AG09309 (cell line): Measurements from ENCODE around the gene LAPTM5.

Source experiments
- DNase-seq: peaks from one replicate; pipeline ENCODE4 v3.0.0-alpha.2; 2010; ENCODE audit warnings: low read depth
- H3K4me3 ChIP-seq: 2 replicates; pipeline ENCODE4 v1.5.1; 2011; ENCODE audit warnings: mild to moderate bottlenecking, low read depth, low read length, moderate library complexity; ENCODE audit not compliant: control insufficient read depth
- CTCF ChIP-seq: IDR thresholded peaks from 2 replicates; pipeline ENCODE4 v1.5.1; 2011; ENCODE audit warnings: mild to moderate bottlenecking, low read depth, low read length, inconsistent platforms; ENCODE audit not compliant: insufficient read depth, control insufficient read depth; ENCODE audit errors: missing control alignments

LAPTM5 gene

GRCh38 chr1:30724655-30725421, 32.7 kb downstream of the LAPTM5 start:
- no peak for DNase-seq
- no peak for TF ChIP-seq CTCF
- no peak overlapping the region for H3K4me3 ChIP-seq

- H3K4me3 ChIP-seq: no peak overlapping the region
- peak; percentile 6 for TF ChIP-seq CTCF
- DNase-seq: no peak
These were observed 33.4 kb downstream of the LAPTM5 start for GRCh38 chr1:30724175-30724574.

GRCh38 chr1:30723331-30723755, 34.2 kb downstream of the LAPTM5 start, which contains the start of gene MATN1:
MATN1 (minus strand) TSS chr1:30723585; CDS start chr1:30723551, 34 bp downstream.
- TF ChIP-seq CTCF: no peak

GRCh38 chr1:30721812-30722537, 35.6 kb downstream of the LAPTM5 start:
- no peak overlapping the region for H3K4me3 ChIP-seq
- no peak for TF ChIP-seq CTCF
- no peak for DNase-seq

More at GRCh38 chr1:30723331-30723755, 34.2 kb downstream of the LAPTM5 start, which contains the start of gene MATN1:
- no peak for DNase-seq
- no peak within 1 kb of the TSS for H3K4me3 ChIP-seq

GRCh38 chr1:30721341-30721793, 36.2 kb downstream of the LAPTM5 start:
- no peak for DNase-seq
- no peak overlapping the region for H3K4me3 ChIP-seq
- no peak for TF ChIP-seq CTCF

GRCh38 chr1:30720271-30721223, 37.0 kb downstream of the LAPTM5 start:
- no peak for TF ChIP-seq CTCF
- DNase-seq: no peak
- no peak overlapping the region for H3K4me3 ChIP-seq
